Lower lobe of right lung (tissue), 2 donors: ENCODE measurements around the gene TSSK6. TPM values are rescaled to one million over a fixed set of nuclear protein-coding genes. Genes with fewer than 3 reads are reported as not detected.

Experiments used
- ATAC-seq, 2 donors: fragments of 200-7000 bp; cut with Tn5 transposase; one replicate each; pipeline ENCODE4 v1.9.1; 2020 to 2022; ENCODE audit warnings: mild to moderate bottlenecking in 2 of 2, moderate library complexity in 2 of 2
- DNase-seq: peaks from one replicate; pipeline ENCODE4 v3.0.0-alpha.2; 2020
- H3K27ac ChIP-seq: fragments of 200-600 bp; one replicate; pipeline ENCODE4 v1.8.0; 2022
- H3K27me3 ChIP-seq: fragments of 200-600 bp; one replicate; pipeline ENCODE4 v1.8.0; 2022; ENCODE audit warnings: low read depth
- H3K36me3 ChIP-seq: fragments of 200-600 bp; one replicate; pipeline ENCODE4 v1.8.0; 2022; ENCODE audit warnings: mild to moderate bottlenecking
- H3K4me1 ChIP-seq: fragments of 200-600 bp; one replicate; pipeline ENCODE4 v1.8.0; 2022
- H3K4me3 ChIP-seq: fragments of 200-600 bp; one replicate; pipeline ENCODE4 v1.8.0; 2022; ENCODE audit warnings: mild to moderate bottlenecking
- H3K9me3 ChIP-seq: fragments of 200-600 bp; one replicate; pipeline ENCODE4 v1.8.0; 2022
- CTCF ChIP-seq: fragments of 200-600 bp; IDR thresholded peaks from one replicate; pipeline ENCODE4 v1.8.0; 2022; ENCODE audit warnings: antibody characterized with exemption, mild to moderate bottlenecking
- intact Hi-C: fragments of 100-400 bp; cut with DNase I; formaldehyde crosslinking; loops from one replicate; pipeline ENCODE4 v1.11.0; 2022
- total RNA-seq: library from RNA; stranded (reverse); fragmentation: NEBNext Ultra II Directional; extraction: Animal tissue kit (Norgen Biotek cat#: 25700); gene quantifications from one replicate; pipeline ENCODE4 v1.2.1, GENCODE V29; 2021
- donor health status: DM: no; HTN: yes; CAD: no; lungs with severe emphysema.

TSSK6 gene
- total RNA-seq, 1 donor from 2014 or later = 2.9 TPM

DNA sequence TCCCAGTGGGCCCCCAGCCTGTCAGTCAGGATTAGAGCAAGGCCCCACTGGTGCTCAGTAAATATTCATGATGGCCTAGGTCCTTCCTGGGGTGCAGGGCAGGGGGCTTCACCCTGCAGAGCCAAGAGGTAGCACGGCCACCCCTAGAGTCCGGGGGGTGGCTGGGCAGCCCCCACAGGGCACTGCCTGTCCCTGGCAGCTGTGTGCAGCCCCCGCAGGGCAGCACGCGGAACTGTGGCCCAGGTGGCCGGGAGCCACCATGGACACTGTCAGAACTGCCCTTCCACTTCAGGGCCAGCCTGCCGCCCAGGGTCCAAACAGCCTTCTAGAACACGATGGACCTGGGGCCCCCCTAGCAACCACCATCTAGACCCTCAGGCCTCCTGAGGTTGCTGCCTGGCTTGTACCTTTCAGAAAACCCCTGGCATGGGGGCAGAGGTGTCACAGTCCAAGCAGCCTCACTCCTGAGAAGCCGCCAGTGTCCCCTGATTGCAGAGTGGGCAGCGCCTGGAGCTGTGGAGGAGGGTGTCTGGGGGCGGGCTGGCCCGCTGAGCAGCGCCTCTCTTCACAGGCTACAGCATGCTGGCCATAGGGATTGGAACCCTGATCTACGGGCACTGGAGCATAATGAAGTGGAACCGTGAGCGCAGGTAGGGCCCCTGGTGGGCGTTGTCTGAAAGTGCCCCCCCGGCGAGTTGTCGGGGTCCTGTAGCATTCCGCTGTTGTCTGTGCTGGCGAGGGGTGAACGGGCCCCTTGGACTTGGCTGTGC lies 10.4 kb upstream of the TSSK6 start:
- Histone ChIP-seq H3K4me1 (no peaks in the 10 kb centered on the region), H3K36me3 (peaks cover 61% of the 10 kb centered on the region), H3K27me3 (no peaks in the 10 kb centered on the region), H3K9me3 (no peaks in the 10 kb centered on the region), H3K27ac (no peak overlapping the region), H3K4me3 (no peak overlapping the region)
- TF ChIP-seq CTCF = no peak
- intact Hi-C loops = no loop called here
- DNase-seq = no peak
- ATAC-seq = no peak

DNA sequence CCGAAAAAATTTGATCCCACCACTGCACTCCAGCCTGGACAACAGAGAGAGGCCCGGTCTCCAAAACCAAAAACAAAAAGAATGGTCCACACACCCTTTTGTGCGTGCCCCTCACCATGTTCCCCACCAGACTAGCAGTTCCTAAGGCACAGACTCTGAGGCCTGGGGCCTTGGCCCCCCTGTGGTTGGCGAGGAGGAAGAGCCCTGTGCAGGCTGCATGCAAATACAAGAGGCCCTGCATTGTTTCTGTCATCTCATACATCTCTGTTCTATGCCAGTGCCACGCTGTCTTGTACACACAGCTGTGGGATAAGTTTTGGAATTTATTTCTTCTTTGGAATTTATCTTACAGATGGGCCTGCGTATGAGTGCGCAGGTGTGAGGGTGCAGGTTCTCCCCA lies 8.7 kb upstream of the TSSK6 start:
- intact Hi-C loops = no loop called here

DNA sequence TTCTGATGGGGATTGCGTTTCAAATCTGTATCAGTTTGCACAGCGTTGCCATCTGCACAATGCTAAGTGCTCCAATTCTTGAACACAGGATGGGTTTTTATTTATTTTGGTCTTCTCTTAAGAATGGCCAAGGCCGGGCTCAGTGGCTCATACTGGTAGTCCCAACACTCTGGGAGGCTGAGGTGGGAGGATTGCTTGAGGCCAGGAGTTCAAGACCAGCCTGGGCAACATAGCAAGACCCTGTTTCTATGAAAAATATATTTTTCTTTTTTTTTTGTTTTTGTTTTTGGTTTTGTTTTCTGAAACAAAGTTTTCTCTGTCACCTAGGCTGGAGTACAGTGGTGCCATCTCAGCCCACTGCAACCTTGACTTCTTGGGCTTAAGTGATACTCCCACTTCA lies 7.8 kb upstream of the TSSK6 start:
- DNase-seq (no peak), ATAC-seq (no peak)
- H3K36me3 ChIP-seq = peaks cover 66% of the 10 kb centered on the region
- H3K27me3 ChIP-seq = no peaks in the 10 kb centered on the region
- H3K4me3 ChIP-seq = no peak overlapping the region
- no peaks in the 10 kb centered on the region for H3K9me3 ChIP-seq
- intact Hi-C loops = no loop called here
- no peak for TF ChIP-seq CTCF
- no peaks in the 10 kb centered on the region for H3K4me1 ChIP-seq
- H3K27ac ChIP-seq = no peak overlapping the region

More for the DNA sequence above, 8.7 kb upstream of the TSSK6 start:
- no peak overlapping the region for H3K27ac ChIP-seq
- H3K9me3 ChIP-seq = no peaks in the 10 kb centered on the region
- peaks cover 70% of the 10 kb centered on the region for H3K36me3 ChIP-seq
- no peaks in the 10 kb centered on the region for H3K4me1 ChIP-seq
- TF ChIP-seq CTCF = no peak
- no peaks in the 10 kb centered on the region for H3K27me3 ChIP-seq
- no peak overlapping the region for H3K4me3 ChIP-seq
- ATAC-seq (no peak), DNase-seq (no peak)

GRCh38 chr19:19520989-19521388 lies 5.6 kb upstream of the TSSK6 start:
- no peak for DNase-seq
- intact Hi-C loops = no loop called here
- TF ChIP-seq CTCF = no peak
- no peaks in the 10 kb centered on the region for H3K27me3 ChIP-seq
- no peaks in the 10 kb centered on the region for H3K9me3 ChIP-seq
- no peak overlapping the region for H3K27ac ChIP-seq
- ATAC-seq = no peak
- H3K36me3 ChIP-seq = peaks cover 45% of the 10 kb centered on the region
- H3K4me3 ChIP-seq = no peak overlapping the region
- H3K4me1 ChIP-seq = peaks cover 15% of the 10 kb centered on the region

DNA sequence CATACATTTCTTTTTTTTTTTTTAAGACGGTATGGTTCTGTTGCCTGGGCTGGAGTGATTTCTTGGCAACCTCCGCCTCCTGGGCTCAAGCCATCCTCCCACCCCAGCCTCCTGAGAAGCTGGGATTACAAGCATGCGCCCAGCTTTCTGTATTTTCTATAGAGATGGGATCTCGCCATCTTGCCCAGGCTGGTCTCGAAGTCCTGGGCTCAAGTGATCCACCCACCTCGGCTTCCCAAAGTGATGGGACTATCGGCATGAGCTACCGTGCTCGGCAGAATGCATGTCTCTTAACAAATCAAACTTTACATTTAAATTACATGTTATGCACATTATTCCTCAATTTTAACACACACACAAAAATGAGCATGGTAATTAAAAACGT lies 1.9 kb upstream of the TSSK6 start:
- H3K4me3 ChIP-seq = peak overlapping the region; percentile 85
- no peak overlapping the region for H3K27ac ChIP-seq
- no peaks in the 10 kb centered on the region for H3K9me3 ChIP-seq
- TF ChIP-seq CTCF = no peak
- ATAC-seq = no peak
- no peak for DNase-seq
- H3K36me3 ChIP-seq = peaks cover 23% of the 10 kb centered on the region
- peaks cover 23% of the 10 kb centered on the region for H3K4me1 ChIP-seq
- intact Hi-C loops = no loop called here
- no peaks in the 10 kb centered on the region for H3K27me3 ChIP-seq
